SIG-M5 treated with dmso at 0.1 percent for 504 hours (cell line): ENCODE data around the gene SMARCC1.
"Not testable (repeated sequence)": the region's sequence is repeated elsewhere in the genome, so short reads cannot be mapped to it uniquely, and the experiment has no call there.

Experiments
- DNase-seq: peaks from one replicate; lab custom pipeline; 2025; ENCODE audit not compliant: unreplicated experiment; lab: John Stamatoyannopoulos, UW

SMARCC1 gene

DNA sequence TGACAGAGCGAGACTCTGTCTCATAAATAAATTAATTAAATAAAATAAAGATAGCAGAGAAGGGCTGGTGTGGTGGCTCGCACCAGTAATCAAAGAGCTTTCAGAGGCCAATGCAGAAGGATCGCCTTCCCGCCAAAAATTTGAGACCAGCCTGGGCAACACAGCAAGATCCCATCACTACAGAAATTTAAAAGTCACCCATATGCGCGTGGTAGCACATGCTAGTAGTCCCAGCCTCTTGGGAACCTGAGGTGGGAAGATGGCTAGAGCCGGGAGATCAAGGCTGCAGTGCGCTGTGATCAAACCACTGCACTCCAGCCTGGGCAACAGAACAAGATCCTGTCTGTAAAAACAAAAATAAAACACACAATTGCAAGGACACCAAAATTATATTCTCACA, 9.6 kb downstream of the SMARCC1 start:
- no peak for DNase-seq

DNA sequence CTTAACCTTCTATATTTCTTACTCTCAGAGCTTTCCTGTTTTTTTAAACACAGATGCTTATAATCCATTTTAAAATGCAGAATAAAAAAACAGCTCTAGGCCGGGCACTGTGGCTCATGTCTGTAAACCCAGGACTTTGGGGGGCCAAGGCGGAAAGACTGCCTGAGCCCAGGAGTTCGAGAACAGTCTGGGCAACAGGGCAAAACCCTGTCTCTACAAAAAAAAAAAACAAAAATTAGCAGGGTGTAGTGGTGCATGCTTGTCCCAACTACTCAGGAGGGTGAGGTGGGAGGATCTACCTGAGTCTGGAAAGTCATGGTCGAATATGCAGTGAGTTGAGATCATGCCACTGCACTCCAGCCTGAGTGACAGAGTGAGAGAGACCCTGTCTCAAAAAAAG, 15.5 kb downstream of the SMARCC1 start:
- no peak for DNase-seq

DNA sequence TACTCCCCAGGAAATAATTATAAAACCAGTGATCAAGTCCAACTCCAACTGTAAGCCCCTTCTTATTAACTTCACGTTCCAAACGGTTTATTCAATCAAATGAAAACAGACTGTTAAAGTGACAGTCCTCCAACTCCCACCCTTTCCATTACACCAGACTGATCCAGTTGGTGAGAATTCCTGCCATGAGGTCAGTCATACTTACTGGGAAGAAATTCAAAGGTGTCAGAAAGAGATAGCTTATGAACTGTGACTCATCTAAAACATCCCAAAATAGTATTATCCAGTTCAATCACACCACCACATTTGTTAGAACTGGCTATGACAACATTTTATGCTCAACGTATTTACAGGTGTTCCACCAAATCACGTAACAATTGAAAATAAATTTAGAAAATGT, 19.5 kb downstream of the SMARCC1 start:
- DNase-seq, result no peak

DNA sequence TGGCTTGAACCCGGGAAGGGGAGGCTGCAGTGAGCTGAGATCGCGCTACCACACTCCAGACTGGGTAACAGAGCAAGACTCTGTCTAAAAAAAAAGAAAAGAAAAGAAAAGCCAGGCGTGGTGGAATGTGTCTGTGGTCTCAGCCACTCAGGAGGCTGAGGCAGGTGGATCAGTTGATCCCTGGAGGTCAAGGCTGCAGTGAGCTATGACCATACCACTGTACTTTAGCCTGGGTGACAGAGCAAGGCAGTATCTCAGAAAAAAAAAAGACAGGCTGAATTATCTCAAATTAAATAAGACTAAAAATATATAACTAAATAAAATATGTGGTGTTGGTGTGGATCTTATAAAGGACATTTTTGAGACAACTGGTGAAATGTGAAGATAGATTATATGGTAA, 20.6 kb downstream of the SMARCC1 start:
- no peak for DNase-seq

- DNase-seq, result not testable (repeated sequence)
Observed at GRCh38 chr3:47760207-47760606, 21.5 kb downstream of the SMARCC1 start.

DNA sequence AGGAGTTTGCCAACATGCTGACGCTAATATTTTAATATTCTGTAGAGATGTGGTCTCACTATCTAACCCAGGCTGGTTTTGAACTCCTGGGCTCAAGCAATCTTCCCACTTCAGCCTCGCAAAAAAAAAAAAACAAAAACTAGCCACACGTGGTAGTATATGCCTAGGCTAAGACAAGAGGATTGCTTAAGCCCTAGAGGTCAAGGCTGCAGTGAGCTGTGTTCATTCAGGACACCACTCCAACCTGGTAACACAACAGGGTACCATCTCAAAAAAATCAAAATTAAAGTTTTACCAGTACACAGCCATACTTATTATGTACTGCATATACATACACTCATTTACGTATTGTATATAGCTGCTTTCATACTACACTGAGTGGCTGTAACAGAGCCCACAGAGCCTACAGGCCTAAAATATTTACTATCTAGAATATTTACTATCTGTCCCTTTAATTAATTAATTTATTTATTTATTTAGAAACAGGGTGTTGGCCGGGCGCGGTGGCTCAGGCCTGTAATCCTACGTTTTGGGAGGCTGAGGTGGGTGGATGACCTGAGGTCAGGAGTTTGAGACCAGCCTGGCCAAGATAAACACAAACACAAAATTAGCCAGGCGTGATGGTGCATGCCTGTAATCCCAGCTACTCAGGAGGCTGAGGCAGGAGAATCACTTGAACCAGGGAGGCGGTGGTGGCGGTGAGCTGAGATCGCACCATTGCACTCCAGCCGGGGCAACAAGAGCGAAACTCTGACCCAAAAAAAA, 23.2 kb downstream of the SMARCC1 start:
- no peak for DNase-seq

DNA sequence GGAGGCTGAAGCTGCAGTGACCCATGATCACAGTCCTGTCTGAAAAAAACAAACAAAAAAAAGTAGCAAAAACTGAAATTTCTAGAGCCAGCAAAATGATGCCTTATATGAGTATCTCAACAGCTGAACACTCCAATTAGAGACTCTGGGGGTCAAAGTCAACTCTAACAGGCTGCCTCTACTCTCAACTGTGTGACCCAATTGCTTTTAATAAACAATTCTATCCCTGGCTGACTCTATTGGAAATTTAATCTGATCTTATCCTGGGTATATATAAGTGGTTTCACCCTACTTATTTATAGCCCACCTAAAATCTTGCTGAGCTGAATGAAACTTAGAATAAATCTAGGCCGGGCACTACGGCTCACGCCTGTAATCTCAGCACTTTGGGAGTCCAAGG, 29.0 kb downstream of the SMARCC1 start:
- DNase-seq, result no peak

GRCh38 chr3:47750811-47751354, 30.8 kb downstream of the SMARCC1 start:
- DNase-seq, result not testable (repeated sequence)

GRCh38 chr3:47747558-47747957, 34.1 kb downstream of the SMARCC1 start:
- DNase-seq, result peak; percentile 42

DNA sequence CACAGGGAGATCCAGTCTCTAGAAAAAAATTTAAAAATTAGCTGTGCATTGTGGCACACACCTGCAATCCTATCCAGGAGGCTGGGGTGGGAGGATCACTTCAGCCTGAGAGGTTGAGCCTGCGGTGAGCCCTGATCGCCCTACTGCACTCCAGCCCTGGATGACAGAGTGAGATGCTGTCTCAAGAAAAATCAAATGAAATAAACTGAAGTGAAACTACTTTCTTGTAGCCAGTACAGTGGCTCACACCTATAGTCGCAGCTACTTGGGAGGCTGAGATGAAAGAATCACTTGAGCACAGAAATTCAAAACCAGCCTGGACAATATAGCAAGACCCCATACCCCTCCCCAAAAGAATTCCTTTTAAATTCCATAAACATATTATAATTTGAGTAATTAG, 35.4 kb downstream of the SMARCC1 start:
- DNase-seq, result no peak

- DNase-seq, result no peak
Observed at GRCh38 chr3:47743855-47744254, 37.8 kb downstream of the SMARCC1 start.

GRCh38 chr3:47743352-47743751, 38.3 kb downstream of the SMARCC1 start:
- peak; percentile 15 for DNase-seq

GRCh38 chr3:47741925-47742324, 39.8 kb downstream of the SMARCC1 start:
- no peak for DNase-seq

- DNase-seq, result no peak
Observed at GRCh38 chr3:47732143-47732542, 49.5 kb downstream of the SMARCC1 start.

DNA sequence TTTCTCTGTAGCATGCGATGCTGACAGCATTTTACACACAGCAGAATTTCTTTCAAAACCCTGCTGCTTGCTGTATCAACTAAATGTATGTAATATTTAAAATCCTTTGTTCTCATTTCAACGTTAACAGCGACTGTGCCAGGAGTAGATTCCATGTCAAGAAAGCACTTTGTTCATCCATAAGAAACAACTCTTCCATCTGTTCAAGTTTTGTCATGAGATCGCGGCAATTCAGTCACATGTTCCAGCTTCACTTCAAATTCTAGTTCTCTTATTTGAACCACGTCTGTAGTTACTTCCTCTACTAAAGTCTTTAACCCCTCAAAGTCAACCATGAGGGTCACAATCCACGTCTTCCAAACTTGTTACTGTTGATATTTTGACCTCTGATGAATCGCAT, 50.6 kb downstream of the SMARCC1 start:
- DNase-seq, result no peak

- DNase-seq, result no peak
Observed at GRCh38 chr3:47722859-47723258, 58.8 kb downstream of the SMARCC1 start.

GRCh38 chr3:47717448-47717847, 64.2 kb downstream of the SMARCC1 start:
- DNase-seq, result not testable (repeated sequence)

GRCh38 chr3:47716656-47717055, 65.0 kb downstream of the SMARCC1 start:
- no peak for DNase-seq

DNA sequence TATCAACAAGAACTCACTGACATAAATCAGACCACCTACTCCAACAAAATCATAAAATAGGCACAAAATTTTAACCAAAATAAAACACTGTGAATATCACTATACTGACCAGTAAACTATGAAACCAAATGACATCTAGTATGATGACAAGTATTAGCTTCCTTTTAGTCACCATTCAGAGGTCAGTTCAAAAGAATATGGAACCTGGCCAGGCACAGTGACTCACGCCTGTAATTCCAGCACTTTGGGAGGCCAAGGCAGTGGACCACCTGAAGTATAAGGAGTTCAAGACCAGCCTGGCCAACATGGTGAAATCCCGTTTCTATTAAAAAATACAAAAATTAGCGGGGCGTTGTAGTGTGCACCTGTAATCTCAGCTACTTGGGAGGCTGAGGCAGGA, 65.8 kb downstream of the SMARCC1 start:
- no peak for DNase-seq

GRCh38 chr3:47714606-47715005, 67.1 kb downstream of the SMARCC1 start:
- no peak for DNase-seq

DNA sequence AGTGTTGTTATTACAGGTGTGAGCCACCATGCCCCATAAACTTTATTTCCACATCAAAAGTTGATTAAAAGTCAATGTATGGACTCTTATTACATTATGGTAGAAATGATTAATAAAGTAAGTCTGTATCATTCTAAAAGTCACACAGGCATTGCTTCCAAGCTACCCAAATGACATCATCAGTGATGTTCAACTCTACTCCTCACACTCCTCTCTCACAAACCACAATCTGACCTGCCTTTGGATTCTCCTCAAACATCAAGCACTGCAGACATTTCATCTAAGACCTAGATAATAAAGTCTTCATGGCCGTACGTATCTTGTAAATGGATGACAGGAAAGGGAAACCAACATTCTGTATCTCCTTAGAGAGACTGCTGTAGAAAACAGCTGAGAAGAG, 68.0 kb downstream of the SMARCC1 start:
- no peak for DNase-seq

GRCh38 chr3:47712398-47712797, 69.3 kb downstream of the SMARCC1 start:
- DNase-seq, result no peak

GRCh38 chr3:47711596-47711995, 70.1 kb downstream of the SMARCC1 start:
- DNase-seq, result no peak
